Activated CD8-positive, alpha-beta memory T cell treated with anti-CD3 and anti-CD28 coated beads, Interleukin-2, amount 50 U/mL, for 1 hour (primary cell): Measurements from ENCODE around the gene AIF1L.
"Not testable (repeated sequence)": the region's sequence is repeated elsewhere in the genome, so short reads cannot be mapped to it uniquely, and the experiment has no call there.

Experiments
- DNase-seq: peaks from one replicate; pipeline ENCODE4 v3.0.0-alpha.2; 2020; ENCODE audit errors: extremely low read depth

Gene AIF1L

GRCh38 chr9:131099102-131099606 lies 2.8 kb downstream of the AIF1L start:
- DNase-seq: no peak

- not testable (repeated sequence) for DNase-seq
These were observed 3.5 kb downstream of the AIF1L start for GRCh38 chr9:131099845-131100244.

- DNase-seq: no peak
These were observed 4.1 kb downstream of the AIF1L start for GRCh38 chr9:131100445-131100844.

- no peak for DNase-seq
These were observed 5.1 kb downstream of the AIF1L start for GRCh38 chr9:131101207-131101964.

- DNase-seq: no peak
These were observed 6.7 kb downstream of the AIF1L start for GRCh38 chr9:131103024-131103423.

- no peak for DNase-seq
These were observed 7.2 kb downstream of the AIF1L start for GRCh38 chr9:131103535-131103934.

GRCh38 chr9:131104016-131104740 lies 7.8 kb downstream of the AIF1L start:
- DNase-seq: no peak

- no peak for DNase-seq
These were observed 9.6 kb downstream of the AIF1L start for GRCh38 chr9:131105952-131106351.

GRCh38 chr9:131107760-131108159 lies 11.4 kb downstream of the AIF1L start:
- DNase-seq: no peak

GRCh38 chr9:131111186-131111853 lies 15.0 kb downstream of the AIF1L start:
- no peak for DNase-seq

- DNase-seq: no peak
These were observed 15.6 kb downstream of the AIF1L start for GRCh38 chr9:131111854-131112311.

GRCh38 chr9:131112374-131113154 lies 16.2 kb downstream of the AIF1L start:
- DNase-seq: no peak

GRCh38 chr9:131113655-131114054 lies 17.3 kb downstream of the AIF1L start:
- DNase-seq: no peak

GRCh38 chr9:131114084-131114535 lies 17.8 kb downstream of the AIF1L start:
- DNase-seq: no peak

- DNase-seq: not testable (repeated sequence)
These were observed 19.0 kb downstream of the AIF1L start for GRCh38 chr9:131115360-131115742.

GRCh38 chr9:131116281-131117120 lies 20.2 kb downstream of the AIF1L start:
- DNase-seq: no peak

GRCh38 chr9:131117121-131117761 lies 20.9 kb downstream of the AIF1L start:
- DNase-seq: no peak

- DNase-seq: no peak
These were observed 21.4 kb downstream of the AIF1L start for GRCh38 chr9:131117762-131118145.

GRCh38 chr9:131119600-131119999 lies 23.3 kb downstream of the AIF1L start:
- no peak for DNase-seq

- DNase-seq: no peak
These were observed 24.4 kb downstream of the AIF1L start for GRCh38 chr9:131120620-131121228.
